ENCODE results near the gene LYPD5.
"Not testable (repeated sequence)": the region's sequence is repeated elsewhere in the genome, so short reads cannot be mapped to it uniquely, and the experiment has no call there.

LYPD5 gene

GRCh38 chr19:43778651-43779050 is 23.6 kb downstream of the LYPD5 start:
- Histone ChIP-seq H3K4me1 (ENCODE audit: control insufficient read depth, insufficient read depth, low read length) (peaks cover 1% of the 10 kb centered on the region; the same call in 1 of the 2 replicates), H3K27me3 (ENCODE audit: control insufficient read depth, insufficient read depth, low read length) (peaks cover 4% of the 10 kb centered on the region; the same call in 1 of the 2 replicates), H3K9me3 (ENCODE audit: control insufficient read depth, insufficient read depth, low read length) (no peaks in the 10 kb centered on the region), H3K27ac (ENCODE audit: low read length) (no peak overlapping the region), H3K36me3 (ENCODE audit: control insufficient read depth, insufficient read depth, low read length) (no peaks in the 10 kb centered on the region), H3K4me3 (ENCODE audit: low read length) (no peak overlapping the region)
- no peak for DNase-seq (ENCODE audit: low read depth, low spot score)
- no CpG with 5 or more reads among the region's 1 CpG for WGBS (ENCODE audit: insufficient coverage, insufficient read length)

- no CpG with 5 or more reads among the region's 4 CpGs for whole genome bisulfite sequencing (ENCODE audit: insufficient coverage, insufficient read length)
- H3K9me3 ChIP-seq (ENCODE audit: control insufficient read depth, insufficient read depth, low read length) = no peaks in the 10 kb centered on the region
- H3K27ac ChIP-seq (ENCODE audit: low read length) = no peak overlapping the region
- H3K4me1 ChIP-seq (ENCODE audit: control insufficient read depth, insufficient read depth, low read length) = peaks cover 1% of the 10 kb centered on the region; the same call in 1 of the 2 replicates
- H3K36me3 ChIP-seq (ENCODE audit: control insufficient read depth, insufficient read depth, low read length) = no peaks in the 10 kb centered on the region
- H3K4me3 ChIP-seq (ENCODE audit: low read length) = no peak overlapping the region
- DNase-seq (ENCODE audit: low read depth, low spot score) = no peak
- H3K27me3 ChIP-seq (ENCODE audit: control insufficient read depth, insufficient read depth, low read length) = peaks cover 11% of the 10 kb centered on the region; the same call in 1 of the 2 replicates
Measured at GRCh38 chr19:43777163-43777695, 25.0 kb downstream of the LYPD5 start.

- Histone ChIP-seq H3K4me3 (ENCODE audit: low read length) (no peak overlapping the region), H3K27me3 (ENCODE audit: control insufficient read depth, insufficient read depth, low read length) (peaks cover 11% of the 10 kb centered on the region; the same call in 1 of the 2 replicates), H3K27ac (ENCODE audit: low read length) (no peak overlapping the region), H3K9me3 (ENCODE audit: control insufficient read depth, insufficient read depth, low read length) (no peaks in the 10 kb centered on the region), H3K4me1 (ENCODE audit: control insufficient read depth, insufficient read depth, low read length) (peaks cover 1% of the 10 kb centered on the region; the same call in 1 of the 2 replicates), H3K36me3 (ENCODE audit: control insufficient read depth, insufficient read depth, low read length) (no peaks in the 10 kb centered on the region)
- WGBS (ENCODE audit: insufficient coverage, insufficient read length) = no CpG with 5 or more reads among the region's 11 CpGs
- DNase-seq (ENCODE audit: low read depth, low spot score) = no peak
Measured at GRCh38 chr19:43776286-43776685, 26.0 kb downstream of the LYPD5 start.

- no CpG with 5 or more reads among the region's 7 CpGs for WGBS (ENCODE audit: insufficient coverage, insufficient read length)
- no peaks in the 10 kb centered on the region for H3K36me3 ChIP-seq (ENCODE audit: control insufficient read depth, insufficient read depth, low read length)
- H3K4me1 ChIP-seq (ENCODE audit: control insufficient read depth, insufficient read depth, low read length) = peaks cover 1% of the 10 kb centered on the region; the same call in 1 of the 2 replicates
Measured at GRCh38 chr19:43775299-43775890, 26.9 kb downstream of the LYPD5 start.

GRCh38 chr19:43774940-43775258 is 27.3 kb downstream of the LYPD5 start:
- not testable (repeated sequence) for H3K27ac ChIP-seq (ENCODE audit: low read length); DNase-seq (ENCODE audit: low read depth, low spot score); H3K4me3 ChIP-seq (ENCODE audit: low read length); H3K36me3 ChIP-seq (ENCODE audit: control insufficient read depth, insufficient read depth, low read length); H3K4me1 ChIP-seq (ENCODE audit: control insufficient read depth, insufficient read depth, low read length); H3K9me3 ChIP-seq (ENCODE audit: control insufficient read depth, insufficient read depth, low read length)
- H3K27me3 ChIP-seq (ENCODE audit: control insufficient read depth, insufficient read depth, low read length) = peaks cover 11% of the 10 kb centered on the region; the same call in 1 of the 2 replicates
- WGBS (ENCODE audit: insufficient coverage, insufficient read length) = no CpG with 5 or more reads among the region's 11 CpGs

More at GRCh38 chr19:43775299-43775890, 26.9 kb downstream of the LYPD5 start:
- Histone ChIP-seq H3K4me3 (ENCODE audit: low read length) (no peak overlapping the region), H3K27ac (ENCODE audit: low read length) (no peak overlapping the region), H3K27me3 (ENCODE audit: control insufficient read depth, insufficient read depth, low read length) (peaks cover 11% of the 10 kb centered on the region; the same call in 1 of the 2 replicates), H3K9me3 (ENCODE audit: control insufficient read depth, insufficient read depth, low read length) (no peaks in the 10 kb centered on the region)
- DNase-seq (ENCODE audit: low read depth, low spot score) = no peak

GRCh38 chr19:43774103-43774939 is 27.9 kb downstream of the LYPD5 start:
- no peak for DNase-seq (ENCODE audit: low read depth, low spot score)
- Histone ChIP-seq H3K27ac (ENCODE audit: low read length) (no peak overlapping the region), H3K4me1 (ENCODE audit: control insufficient read depth, insufficient read depth, low read length) (peaks cover 1% of the 10 kb centered on the region; the same call in 1 of the 2 replicates), H3K9me3 (ENCODE audit: control insufficient read depth, insufficient read depth, low read length) (no peaks in the 10 kb centered on the region), H3K4me3 (ENCODE audit: low read length) (peak overlapping the region; percentile 19; the same call in 1 of the 2 replicates), H3K27me3 (ENCODE audit: control insufficient read depth, insufficient read depth, low read length) (peaks cover 11% of the 10 kb centered on the region; the same call in 1 of the 2 replicates), H3K36me3 (ENCODE audit: control insufficient read depth, insufficient read depth, low read length) (no peaks in the 10 kb centered on the region)
- no CpG with 5 or more reads among the region's 63 CpGs for WGBS (ENCODE audit: insufficient coverage, insufficient read length)

GRCh38 chr19:43773725-43774102 is 28.5 kb downstream of the LYPD5 start:
- H3K36me3 ChIP-seq (ENCODE audit: control insufficient read depth, insufficient read depth, low read length) = no peaks in the 10 kb centered on the region
- H3K27ac ChIP-seq (ENCODE audit: low read length) = no peak overlapping the region
- peaks cover 11% of the 10 kb centered on the region; the same call in 1 of the 2 replicates for H3K27me3 ChIP-seq (ENCODE audit: control insufficient read depth, insufficient read depth, low read length)
- no peak for DNase-seq (ENCODE audit: low read depth, low spot score)
- no peaks in the 10 kb centered on the region for H3K9me3 ChIP-seq (ENCODE audit: control insufficient read depth, insufficient read depth, low read length)
- H3K4me1 ChIP-seq (ENCODE audit: control insufficient read depth, insufficient read depth, low read length) = peaks cover 1% of the 10 kb centered on the region; the same call in 1 of the 2 replicates
- H3K4me3 ChIP-seq (ENCODE audit: low read length) = peak overlapping the region; percentile 19; the same call in 1 of the 2 replicates
- WGBS (ENCODE audit: insufficient coverage, insufficient read length) = no CpG with 5 or more reads among the region's 5 CpGs

GRCh38 chr19:43769256-43769655 is 33.0 kb downstream of the LYPD5 start:
- no peaks in the 10 kb centered on the region for H3K9me3 ChIP-seq (ENCODE audit: control insufficient read depth, insufficient read depth, low read length)
- DNase-seq (ENCODE audit: low read depth, low spot score) = no peak
- WGBS (ENCODE audit: insufficient coverage, insufficient read length) = no CpG with 5 or more reads among the region's 14 CpGs
- no peak overlapping the region for H3K27ac ChIP-seq (ENCODE audit: low read length)
- H3K4me3 ChIP-seq (ENCODE audit: low read length) = no peak overlapping the region
- H3K36me3 ChIP-seq (ENCODE audit: control insufficient read depth, insufficient read depth, low read length) = no peaks in the 10 kb centered on the region
- H3K27me3 ChIP-seq (ENCODE audit: control insufficient read depth, insufficient read depth, low read length) = peaks cover 8% of the 10 kb centered on the region; the same call in 1 of the 2 replicates
- no peaks in the 10 kb centered on the region; the same call in 1 of the 2 replicates for H3K4me1 ChIP-seq (ENCODE audit: control insufficient read depth, insufficient read depth, low read length)

GRCh38 chr19:43768273-43769050 is 33.8 kb downstream of the LYPD5 start:
- Histone ChIP-seq H3K9me3 (ENCODE audit: control insufficient read depth, insufficient read depth, low read length) (no peaks in the 10 kb centered on the region), H3K36me3 (ENCODE audit: control insufficient read depth, insufficient read depth, low read length) (no peaks in the 10 kb centered on the region), H3K4me3 (ENCODE audit: low read length) (no peak overlapping the region), H3K27me3 (ENCODE audit: control insufficient read depth, insufficient read depth, low read length) (peaks cover 7% of the 10 kb centered on the region; the same call in 1 of the 2 replicates), H3K27ac (ENCODE audit: low read length) (no peak overlapping the region), H3K4me1 (ENCODE audit: control insufficient read depth, insufficient read depth, low read length) (no peaks in the 10 kb centered on the region; the same call in 1 of the 2 replicates)
- WGBS (ENCODE audit: insufficient coverage, insufficient read length) = no CpG with 5 or more reads among the region's 15 CpGs
- DNase-seq (ENCODE audit: low read depth, low spot score) = no peak

- H3K4me1 ChIP-seq (ENCODE audit: control insufficient read depth, insufficient read depth, low read length) = no peaks in the 10 kb centered on the region; the same call in 1 of the 2 replicates
- H3K36me3 ChIP-seq (ENCODE audit: control insufficient read depth, insufficient read depth, low read length) = no peaks in the 10 kb centered on the region
- no peaks in the 10 kb centered on the region for H3K9me3 ChIP-seq (ENCODE audit: control insufficient read depth, insufficient read depth, low read length)
- DNase-seq (ENCODE audit: low read depth, low spot score) = no peak
- H3K27ac ChIP-seq (ENCODE audit: low read length) = no peak overlapping the region
- no CpG with 5 or more reads among the region's 1 CpG for WGBS (ENCODE audit: insufficient coverage, insufficient read length)
- no peak overlapping the region for H3K4me3 ChIP-seq (ENCODE audit: low read length)
- H3K27me3 ChIP-seq (ENCODE audit: control insufficient read depth, insufficient read depth, low read length) = peaks cover under 1% of the 10 kb centered on the region; the same call in 1 of the 2 replicates
Measured at GRCh38 chr19:43767818-43768217, 34.4 kb downstream of the LYPD5 start.
